Neutrophil (primary cell): ENCODE results near the gene CDK6.

Experiments
- H3K27ac ChIP-seq: fragments of 200-600 bp; sonication (generic); 2 replicates; pipeline ENCODE4 v1.5.1; 2016; ENCODE audit warnings: mild to moderate bottlenecking, moderate library complexity
- H3K27me3 ChIP-seq: fragments of 200-600 bp; sonication (generic); 2 replicates; pipeline ENCODE4 v1.6.0; 2016; ENCODE audit warnings: mild to moderate bottlenecking
- H3K36me3 ChIP-seq: fragments of 200-600 bp; sonication (generic); 2 replicates; pipeline ENCODE4 v1.5.1; 2017
- H3K4me1 ChIP-seq, 2 experiments: fragments of 200-600 bp in 1 of 2; sonication (generic) in 1 of 2; 1 replicate in 1 of 2; 2 replicates in 1 of 2; pipeline versions ENCODE4 v1.5.1 to v1.6.1; 2013 to 2016; ENCODE audit warnings: low read depth in 1 of 2, low read length in 1 of 2, mild to moderate bottlenecking in 1 of 2, moderate library complexity in 1 of 2; ENCODE audit not compliant: control insufficient read depth in 1 of 2, insufficient read depth in 1 of 2
- H3K4me3 ChIP-seq, 2 experiments: fragments of 200-600 bp in 1 of 2; sonication (generic) in 1 of 2; 1 replicate in 1 of 2; 2 replicates in 1 of 2; pipeline ENCODE4 v1.5.1; 2013 to 2016; ENCODE audit warnings: low read depth in 1 of 2, low read length in 1 of 2, mild to moderate bottlenecking in 1 of 2, moderate library complexity in 1 of 2
- H3K9me3 ChIP-seq: fragments of 200-600 bp; sonication (generic); 2 replicates; pipeline ENCODE4 v1.5.1; 2016
- CTCF ChIP-seq: fragments of 200-600 bp; sonication (generic); IDR thresholded peaks from 2 replicates; pipeline ENCODE4 v1.5.1; 2016; ENCODE audit warnings: antibody characterized with exemption

Gene CDK6

DNA sequence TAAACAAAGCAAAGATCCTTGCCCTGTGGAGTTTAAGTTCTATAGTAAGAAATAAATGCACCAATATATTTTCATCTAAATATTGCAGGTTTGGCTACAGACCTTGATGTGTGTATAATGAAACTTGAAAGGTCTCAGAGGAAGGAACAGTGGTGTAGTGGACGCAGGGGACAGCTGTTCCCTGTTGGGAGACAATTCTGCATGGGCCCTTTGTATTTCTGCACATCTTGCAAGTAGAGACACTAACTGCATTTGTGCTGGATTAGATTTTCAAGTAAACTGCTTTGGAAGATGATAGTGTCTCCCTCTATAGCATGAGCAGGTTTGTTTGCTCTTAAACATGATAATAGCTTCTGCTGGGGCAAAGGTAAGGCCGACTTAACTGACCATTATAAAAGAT, 188.7 kb downstream of the CDK6 start:
- no peak for TF ChIP-seq CTCF
- Histone ChIP-seq H3K4me1 (peaks cover 2 to 9% of the 10 kb centered on the region in 2 experiments), H3K27me3 (no peaks in the 10 kb centered on the region), H3K36me3 (no peaks in the 10 kb centered on the region), H3K4me3 (no peak overlapping the region), H3K27ac (no peak overlapping the region), H3K9me3 (no peaks in the 10 kb centered on the region)

DNA sequence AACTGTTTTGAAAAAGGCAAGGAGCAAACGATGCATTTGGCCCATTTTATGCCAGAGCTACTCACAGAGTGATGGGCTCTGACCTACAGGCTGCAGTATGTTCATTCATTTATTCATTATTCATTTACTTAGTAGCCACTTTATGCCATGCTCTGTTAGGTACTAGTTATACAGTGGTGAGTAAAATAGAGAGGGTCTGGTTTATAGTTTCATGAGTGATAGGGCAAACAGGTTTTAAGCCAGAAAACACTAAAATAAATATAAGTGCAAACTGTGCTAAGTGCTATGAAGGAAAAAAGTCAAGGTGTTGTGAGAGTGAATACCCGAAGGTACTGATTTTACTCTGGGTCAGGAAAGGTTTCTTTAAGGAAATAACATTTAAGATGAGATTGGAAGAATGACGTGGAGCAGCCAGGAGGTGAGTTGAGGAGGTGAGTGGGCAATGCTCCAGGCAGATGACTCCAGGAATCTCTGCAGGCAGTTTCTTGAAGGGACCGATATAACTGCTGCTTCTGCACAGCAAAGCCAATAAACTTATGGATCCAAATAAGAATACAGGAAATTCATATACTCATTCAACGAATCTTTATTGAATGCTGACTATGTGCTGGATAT, 189.3 kb downstream of the CDK6 start:
- TF ChIP-seq CTCF, result no peak
- Histone ChIP-seq H3K4me3 (no peak overlapping the region), H3K9me3 (no peaks in the 10 kb centered on the region), H3K4me1 (peaks cover 2 to 9% of the 10 kb centered on the region in 2 experiments), H3K27ac (no peak overlapping the region), H3K27me3 (no peaks in the 10 kb centered on the region), H3K36me3 (no peaks in the 10 kb centered on the region)

- Histone ChIP-seq H3K27me3 (no peaks in the 10 kb centered on the region), H3K36me3 (no peaks in the 10 kb centered on the region), H3K4me3 (no peak overlapping the region), H3K9me3 (no peaks in the 10 kb centered on the region), H3K4me1 (peaks cover 2 to 9% of the 10 kb centered on the region in 2 experiments), H3K27ac (no peak overlapping the region)
- TF ChIP-seq CTCF, result no peak
These were observed 191.0 kb downstream of the CDK6 start for GRCh38 chr7:92645114-92646061.

GRCh38 chr7:92644406-92645113, 191.8 kb downstream of the CDK6 start:
- peaks cover 2 to 15% of the 10 kb centered on the region in 2 experiments for H3K4me1 ChIP-seq
- TF ChIP-seq CTCF, result no peak
- H3K4me3 ChIP-seq, result no peak overlapping the region
- no peaks in the 10 kb centered on the region for H3K9me3 ChIP-seq
- no peaks in the 10 kb centered on the region for H3K36me3 ChIP-seq
- H3K27me3 ChIP-seq, result no peaks in the 10 kb centered on the region
- H3K27ac ChIP-seq, result no peak overlapping the region

- no peaks in the 10 kb centered on the region for H3K9me3 ChIP-seq
- no peak for TF ChIP-seq CTCF
- no peaks in the 10 kb centered on the region for H3K36me3 ChIP-seq
- no peaks in the 10 kb centered on the region for H3K27me3 ChIP-seq
- H3K27ac ChIP-seq, result no peak overlapping the region
- H3K4me3 ChIP-seq, result no peak overlapping the region
- H3K4me1 ChIP-seq, result peaks cover 2 to 19% of the 10 kb centered on the region in 2 experiments
These were observed 192.6 kb downstream of the CDK6 start for GRCh38 chr7:92643821-92644220.
